IMR-90 (cell line): ENCODE results near the gene BUD23. TPM values are rescaled to one million over a fixed set of nuclear protein-coding genes. Genes with fewer than 3 reads are reported as not detected.

Source experiments
- ATAC-seq: fragments of 200-7000 bp; cut with Tn5 transposase; 2 replicates; pipeline ENCODE4 v1.9.1; 2020; ENCODE audit warnings: low read depth, mild to moderate bottlenecking, moderate library complexity
- BruUV-seq: library from RNA; stranded (reverse); fragments of 400-500 nt; replicated peaks from 2 replicates; lab custom pipeline; 2021; lab: Mats Ljungman, UMichigan
- CTCF ChIA-PET: fragments of 300-600 bp; formaldehyde crosslinking; extraction: SDS; loops from one replicate; lab custom pipeline; 2021; ENCODE audit warnings: antibody characterized with exemption; lab: Yijun Ruan, JAX
- POLR2A ChIA-PET: fragments of 300-600 bp; sonication (Branson Sonifier 250); formaldehyde crosslinking; loops from one replicate; lab custom pipeline; 2022; ENCODE audit warnings: antibody characterized with exemption; ENCODE audit not compliant: unreplicated experiment; lab: Charles Lee
- DNase-seq: peaks from one replicate; pipeline ENCODE4 v3.0.0; 2013
- H2AFZ ChIP-seq: replicated peaks from 2 replicates; pipeline ENCODE3; 2013; ENCODE audit warnings: low read length, mild to moderate bottlenecking; ENCODE audit not compliant: poor library complexity
- H2AK5ac ChIP-seq: 2 replicates; pipeline ENCODE4 v1.6.1; 2013; ENCODE audit warnings: low read depth, low read length, inconsistent platforms
- H2AK9ac ChIP-seq: replicated peaks from 2 replicates; pipeline ENCODE3; 2013; ENCODE audit warnings: mild to moderate bottlenecking, low read depth, low read length, moderate library complexity; ENCODE audit not compliant: poor library complexity
- H2BK120ac ChIP-seq: 2 replicates; pipeline ENCODE4 v1.6.1; 2013; ENCODE audit warnings: low read depth, low read length, inconsistent platforms
- H2BK15ac ChIP-seq: 3 replicates; pipeline ENCODE4 v1.6.1; 2013; ENCODE audit warnings: low read depth, low read length, inconsistent platforms
- H2BK20ac ChIP-seq: 2 replicates; pipeline ENCODE4 v1.6.1; 2013; ENCODE audit warnings: low read depth, mild to moderate bottlenecking, inconsistent platforms, low read length, moderate library complexity
- H2BK5ac ChIP-seq: 2 replicates; pipeline ENCODE4 v1.6.1; 2013; ENCODE audit warnings: mild to moderate bottlenecking, low read depth, low read length, inconsistent platforms; ENCODE audit not compliant: poor library complexity, severe bottlenecking
- H3K14ac ChIP-seq: replicated peaks from 2 replicates; pipeline ENCODE4 v1.6.1; 2013; ENCODE audit warnings: low read depth, low read length, inconsistent platforms
- H3K18ac ChIP-seq: 2 replicates; pipeline ENCODE4 v1.6.1; 2013; ENCODE audit warnings: low read depth, low read length, control low read depth
- H3K23ac ChIP-seq: 2 replicates; pipeline ENCODE4 v1.6.1; 2013; ENCODE audit warnings: low read depth, low read length, inconsistent platforms
- H3K27ac ChIP-seq: 2 replicates; pipeline ENCODE4 v1.5.1; 2013; ENCODE audit warnings: mild to moderate bottlenecking, control low read depth, low read length; ENCODE audit not compliant: insufficient read depth
- H3K27me3 ChIP-seq: 2 replicates; pipeline ENCODE4 v1.6.1; 2013; ENCODE audit warnings: low read length; ENCODE audit not compliant: control insufficient read depth, insufficient read depth
- H3K36me3 ChIP-seq: 2 replicates; pipeline ENCODE4 v1.6.1; 2013; ENCODE audit warnings: low read length, mixed read lengths; ENCODE audit not compliant: control insufficient read depth, insufficient read depth
- H3K4ac ChIP-seq: 2 replicates; pipeline ENCODE4 v1.6.1; 2013; ENCODE audit warnings: low read depth, low read length, inconsistent platforms
- H3K4me1 ChIP-seq: 2 replicates; pipeline ENCODE4 v1.6.1; 2013; ENCODE audit warnings: low read length, mixed read lengths; ENCODE audit not compliant: control insufficient read depth, insufficient read depth
- H3K4me2 ChIP-seq: 2 replicates; pipeline ENCODE4 v1.6.1; 2013; ENCODE audit warnings: low read depth, mild to moderate bottlenecking, control low read depth, low read length, moderate library complexity
- H3K4me3 ChIP-seq: 2 replicates; pipeline ENCODE4 v1.5.1; 2013; ENCODE audit warnings: low read depth, mild to moderate bottlenecking, control low read depth, low read length, moderate library complexity; ENCODE audit not compliant: insufficient read depth
- H3K56ac ChIP-seq: 2 replicates; pipeline ENCODE4 v1.6.1; 2013; ENCODE audit warnings: low read length, inconsistent platforms; ENCODE audit not compliant: insufficient read depth; ENCODE audit errors: extremely low read depth
- H3K79me1 ChIP-seq, 2 experiments: 2 replicates each; pipeline ENCODE4 v1.6.1; 2013; ENCODE audit warnings: low read length in 2 of 2, inconsistent platforms in 1 of 2, low read depth in 1 of 2
- H3K9ac ChIP-seq: 2 replicates; pipeline ENCODE4 v1.6.1; 2013; ENCODE audit warnings: low read depth, low read length, control low read depth
- H3K9me1 ChIP-seq: 2 replicates; pipeline ENCODE4 v1.6.1; 2013; ENCODE audit warnings: low read length, inconsistent platforms; ENCODE audit not compliant: insufficient read depth
- H3K9me3 ChIP-seq: 2 replicates; pipeline ENCODE4 v1.6.1; 2013; ENCODE audit warnings: low read length; ENCODE audit not compliant: control insufficient read depth, insufficient read depth
- H4K20me1 ChIP-seq: 2 replicates; pipeline ENCODE4 v1.6.1; 2013; ENCODE audit warnings: low read length, inconsistent platforms; ENCODE audit not compliant: insufficient read depth
- H4K5ac ChIP-seq: 2 replicates; pipeline ENCODE4 v1.6.1; 2013; ENCODE audit warnings: mild to moderate bottlenecking, low read depth, low read length, control low read depth
- H4K8ac ChIP-seq, 2 experiments: 2 replicates each; pipeline ENCODE4 v1.6.1; 2013; ENCODE audit warnings: low read depth in 2 of 2, low read length in 2 of 2, control low read depth in 1 of 2, inconsistent platforms in 1 of 2
- H4K91ac ChIP-seq: 2 replicates; pipeline ENCODE4 v1.6.1; 2013; ENCODE audit warnings: low read depth, low read length, inconsistent platforms; ENCODE audit not compliant: insufficient read depth
- CHD1 ChIP-seq: IDR thresholded peaks from 2 replicates; pipeline ENCODE4 v1.6.1; 2012; ENCODE audit warnings: low read depth, low read length, improper control_type of control experiment
- MAFK ChIP-seq: IDR thresholded peaks from 2 replicates; pipeline ENCODE4 v1.6.1; 2012; ENCODE audit warnings: low read depth, low read length, improper control_type of control experiment
- RFX5 ChIP-seq: IDR thresholded peaks from 2 replicates; pipeline ENCODE4 v1.8.0; 2012; ENCODE audit warnings: low read depth, mild to moderate bottlenecking, low read length, moderate library complexity
- SMC3 ChIP-seq: fragments of 150-350 bp; IDR thresholded peaks from 2 replicates; pipeline ENCODE4 v1.6.1; 2016; ENCODE audit warnings: low read depth, mild to moderate bottlenecking, antibody characterized with exemption, low read length, moderate library complexity
- whole genome bisulfite sequencing, 2 experiments: methylation state at CpG; one replicate each; pipeline versions ENCODE4 v1.1.5 to v1.1.7; 2013; ENCODE audit warnings: missing lambda C conversion rate in 2 of 2; ENCODE audit not compliant: insufficient read length in 1 of 2; ENCODE audit errors: extremely low coverage in 2 of 2; 5-methylcytosine and 5-hydroxymethylcytosine counted together
- dilution Hi-C: fragments of 300-500 bp; cut with HindIII; formaldehyde crosslinking; loops from one replicate; pipeline ENCODE4 v1.14.3; 2018; ENCODE audit warnings: low sequenced_read_pairs; ENCODE audit not compliant: unreplicated experiment
- in situ Hi-C: fragments of 300-500 bp; cut with MboI; formaldehyde crosslinking; loops from 3 replicates; pipeline ENCODE4 v1.14.3; 2019; ENCODE audit warnings: low sequenced_read_pairs, inconsistent platforms, mixed read lengths
- intact Hi-C: fragments of 100-400 bp; cut with micrococcal nuclease; formaldehyde crosslinking; loops from 2 replicates; pipeline ENCODE4 v1.10.0; 2022
- polyA plus RNA-seq, 3 experiments: library from polyadenylated mRNA; depleted of rRNA; stranded (reverse); fragments of >200 nt; gene quantifications; 2 replicates each; pipeline ENCODE4 v1.2.3, GENCODE V29; 2012; ENCODE audit warnings: low replicate concordance in 1 of 3
- total RNA-seq: library from RNA; depleted of rRNA; stranded (reverse); fragments of >200 nt; gene quantifications from 2 replicates; pipeline ENCODE4 v1.2.3, GENCODE V29; 2012
- TF ChIP-seq, protein P1 (sequence below): fragments of 150-350 bp; IDR thresholded peaks from 2 replicates; pipeline ENCODE4 v1.6.1; 2017; ENCODE audit warnings: mild to moderate bottlenecking, antibody characterized with exemption, low read length, low read depth

BUD23 gene
- total and polyA plus RNA-seq, 2 of the 4 experiments (the other 2 are of a cell fraction): 35.7 to 65.2 TPM

DNA sequence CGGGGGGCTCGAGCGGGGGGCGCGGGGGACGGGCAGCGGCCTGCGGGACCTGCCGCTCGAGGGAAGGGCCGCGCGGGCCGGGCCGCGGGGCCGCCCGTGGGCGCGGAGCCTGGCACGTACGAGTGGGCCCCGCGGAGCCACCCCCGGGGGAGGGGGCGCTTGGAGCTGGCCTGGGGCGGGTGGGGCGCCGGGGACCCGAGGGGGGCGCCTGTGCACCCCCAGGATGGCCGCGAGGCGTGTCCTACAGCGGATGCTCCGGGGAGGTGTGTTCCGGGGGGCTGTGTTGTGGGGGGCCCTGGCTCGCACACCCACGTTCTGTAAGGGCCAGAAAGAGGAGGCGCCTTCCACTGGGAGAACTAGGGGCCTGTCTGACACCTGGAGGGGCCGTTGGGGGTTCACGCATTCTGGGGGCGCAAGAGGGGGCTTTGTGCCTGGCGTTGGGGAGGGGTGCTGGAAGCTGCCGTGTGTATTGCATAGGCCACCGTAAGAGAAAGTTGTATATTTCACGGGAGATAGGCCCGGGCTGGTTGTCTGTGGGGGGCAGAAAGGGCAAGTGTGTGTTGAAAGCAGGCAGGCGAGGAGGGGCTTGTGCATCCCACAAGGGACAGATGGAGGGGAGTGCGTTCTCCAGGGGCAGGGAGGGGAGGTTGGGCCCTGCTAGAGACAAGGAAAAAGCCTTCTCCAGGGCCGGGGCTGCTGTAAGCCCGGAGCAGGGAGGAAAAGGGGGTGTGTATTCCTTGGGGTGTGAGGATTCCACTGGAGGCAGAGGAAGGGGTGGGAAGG is 15.1 kb upstream of the BUD23 start:
- peak overlapping the region; percentile 84 for H3K9ac ChIP-seq
- H3K27ac ChIP-seq: peak overlapping the region; percentile 14

More for the DNA sequence above, 15.1 kb upstream of the BUD23 start:
- Histone ChIP-seq H4K5ac (0 out of 2 replicates have a peak overlapping the region, but pooled peaks have one; percentile 35), H3K9me1 (0 out of 2 replicates have a peak, but pooled peaks cover 2% of the 10 kb centered on the region), H4K20me1 (no peaks in the 10 kb centered on the region), H3K18ac (no peak overlapping the region; the same call in 1 of the 2 replicates), H2AK9ac (peak overlapping the region; percentile 91), H2BK20ac (no peak overlapping the region), H3K4me3 (peak overlapping the region; percentile 84), H3K4me2 (peak overlapping the region; percentile 82), H3K14ac (peak overlapping the region; percentile 73), H2BK120ac (no peak overlapping the region), H3K4me1 (no peaks in the 10 kb centered on the region; the same call in 1 of the 2 replicates), H3K9me3 (no peaks in the 10 kb centered on the region; the same call in 1 of the 2 replicates), H4K8ac (peak overlapping the region in 1 of 2 experiments; percentile 36; a peak in 2 of 4 replicates), H3K27me3 (peaks cover 3% of the 10 kb centered on the region; the same call in 1 of the 2 replicates), H3K4ac (0 out of 2 replicates have a peak overlapping the region, but pooled peaks have one; percentile 24), H3K23ac (peak overlapping the region; percentile 74; the same call in 1 of the 2 replicates), H2BK15ac (no peak overlapping the region), H3K79me1 (peaks cover 0 to 9% of the 10 kb centered on the region in 2 experiments; a peak in 1 of 4 replicates), H3K36me3 (peaks cover 8% of the 10 kb centered on the region; the same call in 1 of the 2 replicates), H2AK5ac (no peak overlapping the region), H4K91ac (no peak overlapping the region), H3K56ac (no peak overlapping the region), H2AFZ (peak overlapping the region; percentile 95), H2BK5ac (no peak overlapping the region)
- no TSS peak for BruUV-seq
- 2% methylated on average over 11 of the region's 52 CpGs; no CpG with 5 or more reads in 1 of the 2 experiments for WGBS, 2 experiments
- ATAC-seq: peak; percentile 11
- DNase-seq: no peak
- intact Hi-C loops (loop anchor here (5.0 kb wide), 3 partner anchors 41 to 146 kb away; partner anchors contain the start of genes BAZ1B and STX1A), dilution Hi-C loops (no loop called here), in situ Hi-C loops (no loop called here)
- ChIA-PET POLR2A (no interaction called here), CTCF (interaction anchor here (0.6 to 0.7 kb wide), 5 partner anchors 34 to 186 kb away, joined by 3 read pairs; no protein-coding TSS in a partner anchor)
- TF ChIP-seq RFX5: no peak
- TF ChIP-seq MAFK: no peak
- no peak for TF ChIP-seq SMC3
- TF ChIP-seq CHD1: no peak
- TF ChIP-seq, protein P1, sequence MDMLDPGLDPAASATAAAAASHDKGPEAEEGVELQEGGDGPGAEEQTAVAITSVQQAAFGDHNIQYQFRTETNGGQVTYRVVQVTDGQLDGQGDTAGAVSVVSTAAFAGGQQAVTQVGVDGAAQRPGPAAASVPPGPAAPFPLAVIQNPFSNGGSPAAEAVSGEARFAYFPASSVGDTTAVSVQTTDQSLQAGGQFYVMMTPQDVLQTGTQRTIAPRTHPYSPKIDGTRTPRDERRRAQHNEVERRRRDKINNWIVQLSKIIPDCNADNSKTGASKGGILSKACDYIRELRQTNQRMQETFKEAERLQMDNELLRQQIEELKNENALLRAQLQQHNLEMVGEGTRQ: no peak
